Suprapubic skin (tissue), 4 donors: ENCODE data around the gene GALNT2.

Experiments used
- CTCF ChIP-seq, 2 donors: fragments of 200-600 bp in 1 of 2; fragments of 450-650 bp in 1 of 2; sonication (generic) in 1 of 2; IDR thresholded peaks; one replicate each; pipeline ENCODE4 v1.5.1; 2016 to 2019; ENCODE audit warnings: antibody characterized with exemption in 2 of 2, mild to moderate bottlenecking in 1 of 2, moderate library complexity in 1 of 2
- EP300 ChIP-seq: sonication (generic); formaldehyde crosslinking; IDR thresholded peaks from one replicate; pipeline ENCODE4 v1.6.1; 2017; ENCODE audit warnings: antibody characterized with exemption
- POLR2A ChIP-seq, 2 donors: fragments of 450-650 bp; IDR thresholded peaks; one replicate each; pipeline ENCODE4 v1.6.1; 2017; ENCODE audit warnings: antibody characterized with exemption in 2 of 2, mild to moderate bottlenecking in 2 of 2, moderate library complexity in 2 of 2
- POLR2AphosphoS5 ChIP-seq, 3 donors: sonication (generic); formaldehyde crosslinking; IDR thresholded peaks; one replicate each; pipeline ENCODE4 v1.6.1; 2017; ENCODE audit warnings: antibody characterized with exemption in 3 of 3

GRCh38 chr1:230101556-230101955 is 34.5 kb downstream of the GALNT2 start:
- TF ChIP-seq CTCF (IDR thresholded peaks at IDR 0.05) (no peak), POLR2AphosphoS5 (IDR thresholded peaks at IDR 0.05) (no peak), POLR2A (IDR thresholded peaks at IDR 0.05) (no peak), EP300 (no peak)
